Smooth muscle cell of the pulmonary artery (primary cell): ENCODE results near the gene CST5. TPM values are rescaled to one million over a fixed set of nuclear protein-coding genes. Genes with fewer than 3 reads are reported as not detected.

Experiments used
- total RNA-seq: library from RNA; depleted of rRNA; stranded (reverse); fragments of >200 nt; gene quantifications from 2 replicates; pipeline ENCODE4 v1.2.3, GENCODE V29; 2014

CST5 gene
- total RNA-seq, result not detected in 2 replicates

GRCh38 chr20:23879328-23879798 lies at the start of gene CST5:
Gene CST5 (minus strand): TSS chr20:23879748. CDS start chr20:23879676, 72 bp downstream.

GRCh38 chr20:23826541-23827021 lies 53.0 kb downstream of the CST5 start, which contains the start of gene CST2:
Gene CST2 (minus strand): TSS chr20:23826729. CDS start chr20:23826660, 69 bp downstream.

Other genes with a start within 250 kb of the CST5 start
- gene CST3, start 241.8 kb downstream of the CST5 start, total RNA-seq, result 425 and 515 TPM in 2 replicates
- gene CST4, start 190.7 kb downstream of the CST5 start, total RNA-seq, result 0.33 and 0.50 TPM in 2 replicates
- gene CST1, start 128.8 kb downstream of the CST5 start, total RNA-seq, result 0.63 and 31.1 TPM in 2 replicates
- 2.4 and 17.5 TPM in 2 replicates for gene CST2, start 53.0 kb downstream of the CST5 start, total RNA-seq
- gene GGTLC1, start 109.0 kb upstream of the CST5 start, total RNA-seq, result not detected in 2 replicates